ENCODE data around the gene YIF1A.
"Not testable (repeated sequence)": the region's sequence is repeated elsewhere in the genome, so short reads cannot be mapped to it uniquely, and the experiment has no call there.

YIF1A gene

DNA sequence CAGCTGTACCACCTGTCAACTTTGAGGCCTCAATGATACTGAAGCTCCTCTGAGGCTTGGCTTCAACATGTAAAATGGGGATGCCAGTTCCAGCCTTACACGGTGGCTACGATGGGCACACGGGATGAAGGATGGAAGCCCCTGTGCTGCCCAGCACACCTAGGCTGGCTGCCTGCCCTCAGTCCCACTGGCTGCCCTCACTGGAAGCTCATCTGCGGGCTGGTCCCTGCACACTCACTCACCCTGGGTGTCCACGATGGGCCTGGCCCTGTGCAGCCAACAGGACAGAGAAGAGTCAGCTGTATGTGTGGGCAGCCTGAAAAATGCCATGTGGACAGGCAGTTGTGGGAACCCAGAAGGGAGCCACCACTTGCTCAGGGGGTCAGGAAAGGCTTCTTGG is 2.2 kb downstream of the YIF1A start:
- DNase-seq (ENCODE audit: low read depth in 2 of 2) = no peak

DNA sequence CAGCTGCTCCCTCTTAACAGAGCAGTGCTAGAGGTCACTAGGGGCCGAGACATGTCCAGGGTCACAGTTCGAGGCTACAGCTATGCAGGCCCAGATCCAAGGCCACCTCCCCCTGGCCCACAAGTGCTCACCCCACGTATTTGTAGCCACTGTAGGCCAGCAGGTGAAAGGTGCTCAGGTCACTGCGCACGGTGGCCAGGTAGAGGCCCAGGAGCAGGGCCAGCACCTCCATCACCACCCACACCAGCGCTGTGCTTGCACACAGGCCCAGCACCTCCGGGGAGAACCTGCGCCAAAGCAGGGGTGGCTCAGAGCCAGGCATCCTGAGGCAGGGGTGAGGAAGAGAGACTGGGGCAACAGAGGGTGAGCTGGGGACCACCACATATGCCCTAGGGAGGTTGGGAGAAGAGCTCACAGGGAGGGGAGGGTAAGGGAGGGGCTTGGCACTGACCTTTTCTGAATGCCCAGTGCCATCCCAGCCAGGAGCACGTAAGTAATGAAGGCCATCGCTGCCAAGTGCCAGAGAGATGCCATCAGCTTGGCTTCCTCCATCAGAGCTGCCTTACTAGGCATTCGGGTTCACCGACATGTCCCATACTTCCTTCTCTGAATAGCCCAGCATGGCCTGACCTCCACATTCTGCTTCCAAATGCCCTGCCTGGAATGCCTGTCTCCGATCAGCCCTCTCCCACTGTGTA is 3.5 kb downstream of the YIF1A start:
- no peak for DNase-seq (ENCODE audit: low read depth in 2 of 2)

DNA sequence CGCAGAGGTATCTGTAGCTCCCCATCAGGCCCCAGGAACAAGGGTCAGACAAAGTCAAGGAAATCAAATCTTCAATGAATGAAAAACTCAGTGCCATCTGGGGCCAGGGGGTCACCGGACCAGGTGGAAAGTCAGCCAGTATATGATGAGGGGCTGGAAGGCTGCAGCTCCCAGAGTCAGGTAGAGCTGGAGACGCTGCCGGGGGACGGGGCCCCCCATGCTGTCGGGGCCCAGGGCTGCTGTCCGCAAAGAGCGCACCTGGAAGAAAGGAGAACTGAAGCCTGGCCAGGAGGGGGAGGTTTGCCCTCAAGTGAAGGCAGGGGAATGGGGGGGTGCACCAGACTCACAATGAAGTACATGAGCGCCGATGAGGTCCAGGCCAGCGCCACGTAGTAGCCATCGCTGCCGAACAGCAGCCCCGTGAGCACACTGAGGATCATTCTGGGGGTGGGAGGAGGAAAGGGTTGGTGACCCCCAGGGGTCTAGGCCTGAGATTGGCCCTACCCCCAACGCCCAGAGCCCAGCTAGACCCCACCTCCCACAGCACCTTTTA is 4.3 kb downstream of the YIF1A start:
- DNase-seq (ENCODE audit: low read depth in 2 of 2) = no peak

DNA sequence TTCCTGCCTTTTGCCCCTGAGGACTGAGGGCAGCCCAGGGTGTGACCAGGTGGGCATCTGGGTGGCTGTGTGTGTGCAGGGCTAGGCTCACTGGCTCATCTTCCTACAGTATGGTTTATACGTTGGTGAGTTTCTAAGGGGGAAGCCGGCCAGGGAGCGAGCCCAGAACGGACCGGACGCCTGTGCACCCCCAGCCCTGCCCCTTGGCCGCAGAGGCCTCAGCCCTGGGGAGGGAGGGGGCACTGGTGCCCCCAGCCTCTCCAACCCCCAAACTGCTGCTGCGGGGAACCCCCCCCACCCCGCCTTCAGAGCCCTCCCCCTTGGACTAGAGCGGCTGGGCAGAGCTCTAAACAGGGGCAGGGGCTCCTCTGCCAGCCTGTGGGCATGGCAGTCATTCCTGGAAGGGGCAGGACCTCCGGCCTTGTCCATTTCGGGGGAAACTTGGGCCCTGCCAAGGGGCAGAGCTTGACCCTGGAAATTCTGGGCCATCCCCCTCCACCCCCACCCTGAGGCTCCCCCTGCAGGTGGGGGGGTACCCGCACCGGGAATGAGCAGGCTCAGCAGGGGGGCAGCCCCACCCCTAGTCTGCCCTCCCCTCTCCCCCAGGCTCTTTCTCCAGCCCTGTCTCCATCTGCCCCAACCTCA is 5.4 kb downstream of the YIF1A start:
- DNase-seq (ENCODE audit: low read depth in 2 of 2) = no peak

DNA sequence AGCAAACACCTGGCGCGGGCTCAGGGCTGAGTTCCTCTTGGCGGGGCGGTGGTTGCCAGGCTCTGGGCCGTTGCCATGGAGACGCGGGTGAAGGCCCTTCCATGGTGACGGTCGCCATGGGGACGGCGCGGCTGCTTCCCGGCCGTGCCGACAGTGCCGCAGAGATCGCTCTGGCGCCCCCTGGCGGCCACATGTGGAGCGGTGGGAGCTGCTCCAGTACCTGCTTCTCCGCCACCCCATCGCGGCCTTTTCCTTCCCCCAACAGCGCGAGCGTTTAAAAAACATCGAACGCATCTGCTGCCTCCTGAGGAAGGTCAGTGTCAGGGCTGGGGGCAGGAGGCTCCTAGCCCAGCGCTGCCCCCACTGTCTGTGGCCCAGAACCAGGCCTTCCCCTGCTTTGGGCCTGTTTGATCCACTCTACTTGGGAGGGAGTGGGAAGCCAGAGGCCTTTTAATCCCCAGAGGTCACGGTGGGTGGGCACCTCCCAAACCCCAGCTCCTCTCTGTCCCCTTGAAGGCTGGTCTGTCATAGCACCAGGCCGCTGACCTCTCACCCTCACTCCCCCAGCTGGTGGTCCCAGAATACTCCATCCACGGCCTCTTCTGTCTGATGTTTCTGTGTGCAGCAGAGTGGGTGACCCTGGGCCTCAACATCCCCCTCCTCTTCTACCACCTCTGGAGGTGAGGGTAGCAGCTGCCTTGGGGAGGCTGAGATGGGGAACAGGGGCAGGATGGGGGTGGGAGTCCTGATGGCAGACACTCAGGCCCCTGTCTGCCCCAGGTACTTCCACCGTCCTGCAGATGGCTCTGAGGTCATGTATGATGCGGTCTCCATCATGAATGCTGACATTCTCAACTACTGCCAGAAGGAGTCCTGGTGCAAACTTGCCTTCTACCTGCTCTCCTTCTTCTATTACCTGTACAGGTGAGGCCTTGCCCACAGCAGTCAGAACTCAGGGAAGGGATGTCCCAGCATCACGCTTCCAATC is 6.2 kb downstream of the YIF1A start:
- DNase-seq (ENCODE audit: low read depth in 2 of 2) = peak; percentile 98 to 99

DNA sequence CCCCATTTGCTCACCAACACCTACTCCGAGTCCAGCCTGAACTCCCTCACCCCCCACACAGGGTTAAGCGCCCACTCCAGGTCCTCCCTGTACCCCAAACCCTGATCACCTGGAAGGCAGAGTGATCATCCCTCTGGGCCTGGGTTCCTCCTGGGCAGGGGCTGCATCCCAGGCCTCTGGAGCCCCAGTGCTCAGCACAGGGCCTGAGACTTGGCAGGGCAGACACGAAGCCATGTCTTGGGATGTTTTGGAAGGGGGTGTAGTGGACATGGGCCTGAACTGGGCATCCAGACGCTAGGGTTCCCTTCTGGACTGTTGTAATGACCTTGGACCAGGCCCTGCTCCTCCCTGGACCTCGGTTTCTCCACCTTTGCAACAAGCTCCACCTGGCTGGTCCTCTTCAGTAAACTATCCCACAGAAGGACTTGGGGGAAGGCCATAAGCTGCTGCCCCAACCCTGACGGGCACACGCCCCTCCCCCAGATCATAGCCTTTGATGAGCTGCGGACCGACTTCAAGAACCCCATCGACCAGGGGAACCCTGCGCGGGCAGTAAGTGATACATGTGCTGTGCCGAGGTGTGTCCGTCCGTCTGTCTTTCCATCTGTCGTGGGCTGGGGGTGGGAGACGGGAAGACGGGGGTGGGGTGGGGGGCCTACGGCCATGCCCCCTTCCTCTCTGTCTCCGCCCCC is 7.0 kb downstream of the YIF1A start:
- no peak for DNase-seq (ENCODE audit: low read depth in 2 of 2)

DNA sequence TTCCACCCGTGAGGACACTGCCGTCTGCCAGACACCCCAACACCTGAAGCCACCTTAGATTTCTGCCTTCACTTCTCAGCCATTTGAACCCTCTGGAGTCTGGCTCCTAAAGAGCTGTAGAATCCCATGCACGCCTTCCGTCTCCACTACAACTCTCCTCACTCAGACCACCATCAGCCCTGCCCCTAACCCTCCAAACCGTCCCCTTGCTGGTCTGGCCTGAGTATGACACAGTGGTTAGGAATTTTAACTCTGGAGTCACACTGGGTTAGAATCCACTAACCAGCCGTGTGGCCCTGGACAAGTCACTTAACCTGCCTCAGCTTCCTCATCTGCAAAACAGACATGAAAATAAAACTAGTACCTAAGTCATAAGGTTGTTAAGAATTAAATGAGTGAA is 7.9 kb downstream of the YIF1A start:
- no peak for DNase-seq (ENCODE audit: low read depth in 2 of 2)

DNA sequence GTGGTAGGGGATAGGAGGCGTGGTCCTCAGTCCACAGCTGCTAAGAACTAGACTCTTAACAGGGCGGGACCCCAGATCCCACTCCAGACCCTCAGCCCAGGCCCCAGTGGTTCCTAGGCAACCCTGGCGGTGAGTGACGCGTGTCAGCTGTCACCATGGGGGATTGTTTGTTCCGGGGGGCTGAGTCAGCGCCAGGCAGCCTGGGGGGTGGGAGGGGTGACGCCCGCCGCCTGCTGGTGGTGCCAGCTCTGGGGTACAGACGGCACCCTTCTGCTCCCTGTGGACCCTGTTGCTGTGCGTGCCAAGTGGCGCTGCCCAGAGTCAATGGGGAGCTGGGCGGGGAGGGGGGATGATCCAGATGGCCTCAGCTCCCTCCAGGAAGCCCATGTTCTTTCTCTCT is 8.5 kb downstream of the YIF1A start:
- DNase-seq (ENCODE audit: low read depth in 2 of 2) = no peak

DNA sequence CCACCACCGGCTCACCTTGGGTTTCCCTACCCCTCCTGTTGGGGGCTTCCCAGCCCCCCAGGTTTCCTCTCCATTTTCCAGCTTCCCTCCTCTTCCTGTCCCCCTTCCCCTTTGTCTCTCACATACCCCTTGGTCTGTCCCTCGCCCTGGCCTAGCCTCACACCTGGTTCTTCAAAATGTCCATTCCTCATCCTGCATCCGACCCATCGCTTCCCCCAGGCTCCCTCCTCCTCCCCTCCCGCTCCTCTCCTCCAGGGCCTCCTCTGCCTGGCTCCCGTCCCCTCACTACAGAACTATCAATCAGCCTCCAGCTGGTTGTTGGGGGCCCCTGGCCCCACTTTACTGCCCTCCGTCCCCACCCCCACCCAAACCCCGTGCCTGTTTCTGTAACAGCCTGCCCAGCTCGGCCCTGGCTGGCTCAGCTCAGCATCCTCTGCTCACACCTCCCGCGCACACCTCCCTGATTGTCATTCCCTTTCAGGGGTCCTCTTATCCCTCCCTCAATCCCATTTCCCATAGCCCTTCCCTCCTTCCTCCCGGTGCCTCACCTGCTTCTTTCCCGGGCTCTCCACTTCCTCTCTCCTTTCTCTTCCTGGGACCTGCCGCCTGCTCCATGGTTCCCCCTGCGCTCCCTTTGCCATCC is 9.7 kb downstream of the YIF1A start:
- DNase-seq (ENCODE audit: low read depth in 2 of 2) = no peak

DNA sequence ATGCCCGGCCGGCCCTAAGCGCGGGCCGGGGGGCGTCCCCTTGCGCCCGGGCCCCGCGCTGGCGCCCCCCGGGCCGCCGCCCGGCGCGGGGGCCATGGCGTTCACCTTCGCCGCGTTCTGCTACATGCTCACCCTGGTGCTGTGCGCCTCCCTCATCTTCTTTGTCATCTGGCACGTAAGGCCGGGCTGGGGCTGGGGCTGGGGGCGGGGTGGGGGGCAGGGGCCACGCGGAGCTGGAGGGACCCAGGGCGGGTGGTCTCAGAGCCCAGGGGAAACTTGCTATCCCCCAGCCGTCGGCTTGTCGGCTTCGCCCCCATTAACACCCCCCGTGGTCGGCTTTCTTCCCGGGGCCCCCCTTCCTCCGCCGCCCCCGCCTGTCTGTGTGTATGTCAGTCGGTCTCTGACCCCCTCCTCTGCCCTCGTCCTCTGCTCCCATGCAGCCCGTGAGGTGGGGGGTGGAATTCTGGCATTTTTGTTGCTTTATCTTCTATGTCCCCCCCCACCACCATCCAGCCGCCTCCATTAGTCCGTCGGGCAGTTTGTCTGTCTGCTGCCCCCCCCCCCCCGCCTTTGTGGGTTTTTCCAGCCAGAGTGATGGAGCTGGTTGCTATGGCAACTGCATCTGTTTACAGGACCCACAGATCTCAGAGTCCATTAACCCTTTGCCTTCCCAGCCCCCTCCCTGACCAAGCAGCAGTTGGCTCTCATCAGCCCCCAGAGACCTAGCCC is 10.4 kb downstream of the YIF1A start:
- no peak for DNase-seq (ENCODE audit: low read depth in 2 of 2)

DNA sequence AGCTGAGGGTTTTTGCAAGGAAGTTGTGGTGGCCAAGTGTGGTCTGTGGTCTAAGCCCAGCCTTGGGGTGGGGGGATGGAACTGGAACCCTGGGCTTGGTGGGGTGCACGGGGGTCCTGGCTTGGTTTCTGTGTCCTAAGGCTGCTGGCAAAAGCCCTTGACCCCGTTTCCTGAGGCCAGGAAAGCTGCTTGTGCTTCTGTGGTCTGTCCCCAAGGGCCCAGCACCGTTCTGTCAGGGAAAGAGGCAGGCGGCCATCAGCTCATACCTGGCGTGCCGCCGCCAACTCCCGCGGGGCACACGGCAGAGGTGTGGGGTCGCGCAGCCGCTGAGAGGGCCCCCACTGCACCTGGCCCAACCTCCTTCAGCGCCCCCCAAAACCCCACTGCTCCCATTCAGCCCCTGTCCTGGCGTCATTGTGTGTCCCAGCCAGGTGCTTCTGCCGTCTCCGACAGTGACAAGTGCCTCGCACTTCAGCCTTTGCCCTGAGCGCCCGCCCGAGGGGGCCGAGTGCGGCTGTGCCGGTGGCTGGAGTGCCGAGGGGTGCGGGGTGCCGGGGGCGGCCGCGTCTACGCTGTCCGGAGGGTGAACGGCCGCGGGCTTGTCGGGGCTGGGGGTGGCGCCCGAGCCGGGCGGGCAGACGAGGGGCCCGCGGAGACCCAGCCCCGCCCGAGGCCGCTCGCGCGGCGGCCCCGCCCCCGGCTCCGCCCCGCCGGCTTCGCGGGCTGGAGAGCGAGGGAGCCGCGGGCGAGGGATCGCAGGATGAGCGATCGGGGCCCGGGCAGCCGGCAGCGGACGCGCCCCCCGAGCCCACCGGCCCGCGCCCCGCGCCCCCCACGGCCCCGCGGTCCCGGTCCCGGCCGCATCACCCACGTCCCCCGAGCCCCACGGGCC is 11.2 kb downstream of the YIF1A start, which contains the start of gene CNIH2:
TSS of gene CNIH2 (plus strand) at position 705 of the 892 bp plus-strand sequence. CDS start 282 bp downstream, outside the sequence.
- DNase-seq (ENCODE audit: low read depth in 2 of 2) = peak in 1 of 2 donors; percentile 57

DNA sequence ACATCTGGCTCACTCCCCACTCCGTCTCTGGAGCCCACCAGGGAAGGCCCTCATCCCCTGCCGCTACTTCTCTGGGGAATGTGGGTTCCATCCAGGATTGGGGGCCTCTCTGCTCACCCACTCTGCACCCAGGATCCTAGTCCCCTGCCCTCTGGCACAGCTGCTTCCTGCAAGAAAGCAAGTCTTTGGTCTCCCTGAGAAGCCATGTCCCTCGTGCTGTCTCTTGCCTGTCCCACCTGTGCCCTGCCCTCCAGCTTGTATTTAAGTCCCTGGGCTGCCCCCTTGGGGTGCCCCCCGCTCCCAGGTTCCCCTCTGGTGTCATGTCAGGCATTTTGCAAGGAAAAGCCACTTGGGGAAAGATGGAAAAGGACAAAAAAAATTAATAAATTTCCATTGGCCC is 11.9 kb downstream of the YIF1A start:
- DNase-seq (ENCODE audit: low read depth in 2 of 2) = not testable (repeated sequence)

DNA sequence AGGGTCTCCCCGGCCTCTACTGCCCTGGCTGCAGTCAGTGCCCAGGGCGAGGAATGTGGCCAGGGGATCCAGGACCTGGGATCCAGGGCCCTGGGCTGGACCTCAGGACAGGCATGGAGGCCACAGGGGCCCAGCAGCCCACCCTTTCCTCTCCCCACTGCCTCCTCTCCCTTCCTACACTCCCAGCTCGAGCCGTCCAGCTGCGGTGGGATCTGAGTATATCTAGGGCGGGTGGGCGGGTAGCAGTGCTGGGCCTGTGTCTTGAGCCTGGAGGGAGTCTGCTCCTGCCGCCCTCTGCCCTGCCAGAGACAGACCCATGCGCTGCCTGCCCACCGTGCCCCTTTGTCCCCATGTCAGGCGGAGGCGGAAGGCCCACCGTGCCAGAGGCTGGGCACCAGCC is 12.3 kb downstream of the YIF1A start:
- DNase-seq (ENCODE audit: low read depth in 2 of 2) = not testable (repeated sequence)

DNA sequence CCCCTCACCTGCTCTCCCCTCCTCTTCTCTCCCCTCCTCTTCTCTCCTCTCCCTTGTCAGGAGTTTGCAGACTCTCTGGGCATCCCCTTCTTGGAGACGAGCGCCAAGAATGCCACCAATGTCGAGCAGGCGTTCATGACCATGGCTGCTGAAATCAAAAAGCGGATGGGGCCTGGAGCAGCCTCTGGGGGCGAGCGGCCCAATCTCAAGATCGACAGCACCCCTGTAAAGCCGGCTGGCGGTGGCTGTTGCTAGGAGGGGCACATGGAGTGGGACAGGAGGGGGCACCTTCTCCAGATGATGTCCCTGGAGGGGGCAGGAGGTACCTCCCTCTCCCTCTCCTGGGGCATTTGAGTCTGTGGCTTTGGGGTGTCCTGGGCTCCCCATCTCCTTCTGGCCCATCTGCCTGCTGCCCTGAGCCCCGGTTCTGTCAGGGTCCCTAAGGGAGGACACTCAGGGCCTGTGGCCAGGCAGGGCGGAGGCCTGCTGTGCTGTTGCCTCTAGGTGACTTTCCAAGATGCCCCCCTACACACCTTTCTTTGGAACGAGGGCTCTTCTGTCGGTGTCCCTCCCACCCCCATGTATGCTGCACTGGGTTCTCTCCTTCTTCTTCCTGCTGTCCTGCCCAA is 12.8 kb downstream of the YIF1A start:
- DNase-seq (ENCODE audit: low read depth in 2 of 2) = no peak

DNA sequence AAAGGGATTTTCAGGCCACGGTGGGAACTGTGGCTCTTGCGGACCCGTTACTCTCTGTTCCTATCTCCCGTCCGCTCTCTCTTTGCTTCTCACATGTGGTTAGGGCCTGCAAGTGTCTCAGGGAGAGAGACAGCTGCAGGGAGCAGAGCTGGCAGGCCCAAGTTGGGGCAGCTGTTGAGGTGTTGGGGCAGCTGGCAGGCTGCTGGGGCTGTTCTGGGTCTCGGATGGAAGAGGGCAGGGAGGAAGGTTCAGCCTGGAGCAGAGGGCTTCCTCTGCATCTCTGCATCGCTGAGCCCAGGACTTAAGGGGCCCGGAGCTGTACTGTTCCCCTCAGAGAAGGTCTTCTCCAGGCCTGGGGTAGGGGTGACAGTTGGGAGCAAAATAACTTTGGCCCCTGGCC is 13.5 kb downstream of the YIF1A start:
- no peak for DNase-seq (ENCODE audit: low read depth in 2 of 2)

DNA sequence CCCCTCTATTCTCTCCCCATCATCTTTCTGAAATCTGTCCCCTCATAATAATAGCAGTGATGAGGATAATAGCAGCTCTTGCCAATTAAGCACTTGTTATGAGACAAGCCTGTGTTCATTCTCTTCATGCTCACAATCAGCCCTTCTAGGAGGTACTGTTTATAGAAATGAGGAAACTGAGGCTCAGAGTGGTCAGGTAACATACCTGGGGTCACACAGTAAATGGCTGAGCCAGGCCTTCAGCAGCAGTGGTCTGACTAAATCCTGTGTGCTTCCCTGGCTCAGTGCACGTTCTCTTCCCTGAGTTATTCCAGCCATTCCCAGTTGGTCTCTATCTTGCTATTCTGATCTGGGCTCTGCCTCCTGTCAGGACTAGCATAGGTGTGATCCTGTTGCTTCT is 14.7 kb downstream of the YIF1A start:
- DNase-seq (ENCODE audit: low read depth in 2 of 2) = no peak

DNA sequence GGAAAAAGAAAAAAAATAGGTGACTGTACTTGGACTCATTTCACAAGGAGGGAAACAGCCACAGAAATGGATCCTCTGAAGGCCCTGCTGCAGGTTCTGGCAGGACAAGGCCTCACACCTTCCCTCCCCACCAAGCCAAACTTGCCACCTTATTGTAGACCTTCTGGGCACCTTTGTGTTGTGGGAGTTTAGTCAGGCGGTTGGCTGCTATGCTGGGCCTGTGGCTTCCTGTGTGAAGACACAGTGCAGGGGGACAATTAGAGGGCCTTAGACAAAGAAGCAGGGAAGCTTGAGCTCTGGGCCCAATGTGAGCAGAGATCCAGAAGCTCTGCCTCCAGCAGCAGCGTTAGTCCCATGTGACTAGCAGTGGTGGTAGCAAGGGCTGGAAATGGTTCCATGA is 16.3 kb downstream of the YIF1A start:
- DNase-seq (ENCODE audit: low read depth in 2 of 2) = no peak

DNA sequence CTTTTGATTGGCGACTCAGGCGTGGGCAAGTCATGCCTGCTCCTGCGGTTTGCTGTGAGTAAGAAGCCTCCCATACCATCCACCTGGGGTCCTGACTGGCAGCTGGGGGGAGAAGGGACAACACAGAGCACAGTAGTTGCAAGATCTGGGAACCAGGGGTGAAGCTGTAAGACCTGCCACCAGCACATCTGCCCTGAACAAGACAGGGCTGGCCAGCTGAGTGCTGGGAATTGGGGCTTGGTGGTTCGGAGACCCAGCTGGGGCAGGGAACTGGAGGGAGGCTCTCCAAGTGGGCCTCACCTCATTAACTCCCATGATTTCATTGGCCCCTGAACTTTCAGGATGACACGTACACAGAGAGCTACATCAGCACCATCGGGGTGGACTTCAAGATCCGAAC is 17.1 kb downstream of the YIF1A start:
- DNase-seq (ENCODE audit: low read depth in 2 of 2) = no peak

All from stimulated activated CD4-positive, alpha-beta T cell treated with anti-CD3 and anti-CD28 coated beads, Interleukin-1b, Interleukin-23, amount 100 ng/mL, for 4 hours (primary cell).